ENCODE data around the gene KAT6B.
"Not testable (repeated sequence)": the region's sequence is repeated elsewhere in the genome, so short reads cannot be mapped to it uniquely, and the experiment has no call there.

Gene KAT6B

DNA sequence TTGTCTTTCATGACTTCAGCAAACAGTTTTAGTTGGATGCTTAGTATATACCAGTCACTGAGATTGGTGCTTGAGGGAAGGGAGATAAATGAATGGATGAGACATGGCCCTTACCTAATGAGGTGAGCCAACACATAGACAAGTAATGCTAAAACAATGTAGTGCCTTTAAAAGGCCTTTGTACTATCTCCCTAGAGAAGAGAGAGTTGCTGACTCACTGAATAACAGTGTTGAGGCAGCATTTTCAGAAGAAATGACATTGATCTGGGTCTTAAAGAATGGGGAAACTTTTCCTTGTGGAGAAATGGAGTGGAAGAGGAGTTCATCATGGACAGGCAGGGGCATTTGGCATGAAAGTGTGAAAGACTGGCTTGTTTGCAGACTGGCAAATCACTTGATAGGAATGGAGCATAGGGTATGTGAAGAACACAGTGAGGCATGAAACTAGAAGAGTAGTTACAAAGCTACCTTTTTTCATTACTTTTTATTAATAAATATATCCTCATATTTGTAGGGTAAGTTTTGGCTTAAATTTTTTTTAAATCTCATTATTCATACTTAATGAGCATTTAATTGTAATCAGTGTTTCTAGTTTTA lies 91.2 kb downstream of the KAT6B start:
- DNase-seq (ENCODE audit: low read depth) = peak; percentile 66
- TF ChIP-seq CTCF (conservative IDR thresholded peaks at IDR 0.05; ENCODE audit: low read depth, low read length) = no peak
- H3K4me3 ChIP-seq (ENCODE audit: low read depth, low read length) = no peak overlapping the region

DNA sequence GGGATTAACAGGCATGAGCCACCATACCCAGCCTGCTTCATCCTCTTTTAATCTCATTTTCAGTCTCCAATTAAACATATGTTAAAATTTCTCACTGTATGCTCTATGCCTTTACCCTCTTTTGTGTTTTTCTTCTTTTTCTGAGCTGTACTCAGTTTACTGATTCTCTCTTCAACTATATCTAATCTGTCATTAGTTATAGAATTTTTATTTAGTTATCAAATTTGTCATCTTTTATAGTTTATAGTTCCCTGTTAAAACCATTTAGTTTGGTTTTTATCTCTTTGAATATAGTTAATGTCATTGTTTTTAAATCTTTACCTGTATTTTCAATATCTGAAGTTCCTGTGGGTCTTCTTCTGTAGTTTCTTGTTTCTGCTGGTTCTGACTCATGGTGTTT lies 93.3 kb downstream of the KAT6B start:
- DNase-seq (ENCODE audit: low read depth) = no peak
- no peak overlapping the region for H3K4me3 ChIP-seq (ENCODE audit: low read depth, low read length)
- TF ChIP-seq CTCF (conservative IDR thresholded peaks at IDR 0.05; ENCODE audit: low read depth, low read length) = no peak

DNA sequence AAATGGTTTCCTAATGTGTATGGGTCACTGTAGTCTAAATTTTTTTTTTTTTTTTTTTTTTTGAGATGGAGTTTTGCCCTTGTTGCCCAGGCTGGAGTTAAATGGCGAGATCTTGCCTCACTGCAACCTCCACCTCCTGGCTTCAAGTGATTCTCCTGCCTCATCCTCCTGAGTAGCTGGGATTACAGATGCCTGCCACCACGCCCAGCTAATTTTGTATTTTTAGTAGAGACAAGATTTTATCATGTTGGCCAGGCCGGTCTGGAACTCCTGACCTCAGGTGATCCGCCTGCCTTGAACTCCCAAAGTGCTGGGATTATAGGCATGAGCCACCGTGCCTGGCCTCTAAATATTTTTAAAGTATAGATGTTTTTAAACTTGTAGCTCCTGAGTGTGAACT lies 94.7 kb downstream of the KAT6B start:
- not testable (repeated sequence) for H3K4me3 ChIP-seq (ENCODE audit: low read depth, low read length); DNase-seq (ENCODE audit: low read depth)

DNA sequence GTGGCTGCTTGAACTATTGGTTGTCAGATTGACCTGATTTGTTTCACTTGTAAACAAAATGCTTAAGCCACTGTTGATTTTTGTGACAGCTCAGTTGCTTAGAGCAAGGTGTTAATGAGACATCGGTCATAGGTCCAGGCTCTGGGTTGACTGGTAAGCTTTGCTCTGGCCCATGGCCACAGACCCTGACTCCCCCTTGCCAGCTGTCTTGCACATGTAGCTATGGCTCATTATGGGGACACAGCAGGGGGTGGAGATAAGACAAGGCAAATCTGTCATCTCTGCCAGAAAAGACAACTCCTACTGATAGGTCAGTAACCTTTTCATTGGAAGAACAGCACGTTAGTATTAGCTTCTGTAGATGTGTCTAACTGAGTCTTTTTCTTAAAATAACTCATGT lies 95.3 kb downstream of the KAT6B start:
- peak; percentile 85 for DNase-seq (ENCODE audit: low read depth)
- no peak overlapping the region for H3K4me3 ChIP-seq (ENCODE audit: low read depth, low read length)
- TF ChIP-seq CTCF (conservative IDR thresholded peaks at IDR 0.05; ENCODE audit: low read depth, low read length) = no peak

- no peak for DNase-seq (ENCODE audit: low read depth)
- no peak overlapping the region for H3K4me3 ChIP-seq (ENCODE audit: low read depth, low read length)
- TF ChIP-seq CTCF (conservative IDR thresholded peaks at IDR 0.05; ENCODE audit: low read depth, low read length) = no peak
Measured at GRCh38 chr10:74922921-74923320, 96.5 kb downstream of the KAT6B start.

DNA sequence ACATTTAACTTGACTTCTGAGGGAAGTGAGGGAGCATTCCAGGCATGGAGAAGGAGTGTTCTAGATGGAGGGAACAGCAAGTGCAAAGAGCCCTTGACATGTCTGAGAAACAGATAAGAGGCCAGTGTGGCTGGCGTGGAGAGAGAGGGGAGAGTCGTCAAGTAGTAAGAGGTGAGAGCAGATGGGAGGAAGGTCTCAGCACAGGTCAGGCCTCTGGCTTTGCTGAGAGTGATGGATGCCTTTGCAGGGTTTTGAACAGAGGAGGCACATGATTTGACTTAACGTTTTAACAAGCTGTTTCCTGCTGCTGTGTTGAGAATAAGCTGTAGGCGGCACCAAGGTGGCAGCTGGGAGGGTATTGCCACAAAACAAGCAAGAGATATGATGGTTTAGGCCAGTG lies 97.2 kb downstream of the KAT6B start:
- no peak for DNase-seq (ENCODE audit: low read depth)
- TF ChIP-seq CTCF (conservative IDR thresholded peaks at IDR 0.05; ENCODE audit: low read depth, low read length) = no peak
- H3K4me3 ChIP-seq (ENCODE audit: low read depth, low read length) = no peak overlapping the region

- peak; percentile 95 for DNase-seq (ENCODE audit: low read depth)
- TF ChIP-seq CTCF (conservative IDR thresholded peaks at IDR 0.05; ENCODE audit: low read depth, low read length) = no peak
- H3K4me3 ChIP-seq (ENCODE audit: low read depth, low read length) = no peak overlapping the region
Measured at GRCh38 chr10:74924251-74924963, 98.0 kb downstream of the KAT6B start.

Measured in choroid plexus epithelial cell (primary cell).